ENCODE measurements around the gene DCAF5. TPM values are rescaled to one million over a fixed set of nuclear protein-coding genes. Genes with fewer than 3 reads are reported as not detected.

The DCAF5 gene
- total RNA-seq, 4 donors from 2014 or later, result 31.8 to 60.0 (median 38.5) TPM

- peak in 1 of 2 donors; percentile 26 for DNase-seq (ENCODE audit: low spot score in 2 of 2)
- intact Hi-C loops (cut with DNase I; ENCODE audit: low total_unique reads), result no loop called here
- TF ChIP-seq CTCF (IDR thresholded peaks at IDR 0.05) (no peak), POLR2A (IDR thresholded peaks at IDR 0.05) (no peak)
- 82 to 84% methylated on average over 11 to 12 of the region's 12 CpGs for WGBS, 2 donors
- no peak overlapping the region for H3K4me3 ChIP-seq (ENCODE audit: low read depth, poor library complexity, severe bottlenecking)
These were observed 138.8 kb downstream of the DCAF5 start for GRCh38 chr14:69013943-69014782.

DNA sequence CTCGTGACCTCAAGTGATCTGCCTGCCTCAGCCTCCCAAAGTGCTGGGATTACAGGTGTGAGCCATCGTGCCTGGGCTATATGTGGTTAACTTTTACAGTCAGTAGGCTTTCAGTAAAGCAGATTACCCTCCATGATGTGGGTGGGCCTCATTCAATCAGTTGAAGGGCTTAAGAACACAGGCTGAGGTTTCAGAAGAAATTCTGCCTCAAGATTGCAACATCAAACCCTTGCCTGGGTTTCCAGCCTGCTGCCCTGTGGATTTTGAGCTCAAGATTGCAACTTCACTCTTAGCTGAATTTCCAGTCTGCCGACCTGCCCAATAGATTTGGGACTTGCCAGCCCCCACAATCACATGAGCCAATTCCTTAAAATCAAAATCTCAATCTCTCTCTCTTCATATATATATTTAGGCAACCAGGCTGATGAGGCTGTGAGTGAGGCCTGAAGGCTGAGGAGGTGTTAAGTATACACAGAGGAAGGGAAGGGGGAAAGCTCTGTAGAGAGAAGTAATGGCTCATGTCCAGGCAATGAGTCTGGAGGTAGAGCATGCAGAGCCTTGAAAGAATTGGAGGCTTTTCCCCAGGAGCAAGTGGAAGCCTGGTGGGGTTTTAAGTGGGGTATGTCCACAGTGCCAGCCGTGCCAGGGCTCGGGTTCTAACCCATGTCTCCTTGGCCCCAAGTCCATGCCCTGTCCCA, 140.5 kb downstream of the DCAF5 start:
- WGBS, 2 donors, result 90 to 93% methylated on average over 5 of the region's 5 CpGs
- intact Hi-C loops (cut with DNase I; ENCODE audit: low total_unique reads), result no loop called here
- no peak overlapping the region for H3K4me3 ChIP-seq (ENCODE audit: low read depth, poor library complexity, severe bottlenecking)
- TF ChIP-seq POLR2A (IDR thresholded peaks at IDR 0.05) (no peak), CTCF (IDR thresholded peaks at IDR 0.05) (no peak)
- no peak for DNase-seq (ENCODE audit: low spot score in 2 of 2)

GRCh38 chr14:69010648-69011047, 142.3 kb downstream of the DCAF5 start:
- WGBS, 2 donors, result 81 to 84% methylated on average over 1 of the region's 1 CpG
- no peak overlapping the region for H3K4me3 ChIP-seq (ENCODE audit: low read depth, poor library complexity, severe bottlenecking)
- intact Hi-C loops (cut with DNase I; ENCODE audit: low total_unique reads), result no loop called here
- TF ChIP-seq CTCF (IDR thresholded peaks at IDR 0.05), result no peak
- no peak for TF ChIP-seq POLR2A (IDR thresholded peaks at IDR 0.05)
- DNase-seq (ENCODE audit: low spot score in 2 of 2), result no peak

DNA sequence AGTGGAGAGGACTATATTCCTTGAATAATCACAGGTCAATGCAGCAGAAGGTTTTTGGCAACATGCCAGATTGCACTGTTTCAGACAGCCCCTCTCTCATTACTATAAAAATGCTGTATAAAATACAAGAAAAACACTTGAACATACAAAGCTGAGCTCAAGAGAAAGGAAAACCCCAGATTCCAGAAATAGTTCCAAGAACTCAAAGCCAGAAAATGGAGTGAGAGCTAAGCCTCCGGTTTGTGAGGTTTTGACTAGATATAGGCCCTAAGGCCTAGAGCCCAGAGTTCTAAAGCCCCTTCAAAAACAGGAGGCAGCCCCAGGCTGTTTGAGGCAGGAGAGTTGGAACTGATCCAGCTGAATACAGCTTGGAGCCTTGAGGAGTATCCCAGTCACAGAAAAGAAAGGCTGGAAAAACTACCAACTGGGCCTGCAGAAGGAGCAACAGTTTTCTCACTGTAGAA, 144.5 kb downstream of the DCAF5 start:
- intact Hi-C loops (cut with DNase I; ENCODE audit: low total_unique reads), result no loop called here
- TF ChIP-seq CTCF (IDR thresholded peaks at IDR 0.05) (no peak), POLR2A (IDR thresholded peaks at IDR 0.05) (no peak)
- 54 to 68% methylated on average over 1 of the region's 1 CpG for WGBS, 2 donors
- no peak overlapping the region for H3K4me3 ChIP-seq (ENCODE audit: low read depth, poor library complexity, severe bottlenecking)
- no peak for DNase-seq (ENCODE audit: low spot score in 2 of 2)

- DNase-seq (ENCODE audit: low spot score in 2 of 2), result no peak
These were observed 146.6 kb downstream of the DCAF5 start for GRCh38 chr14:69006346-69006745.

GRCh38 chr14:69005432-69006148, 147.3 kb downstream of the DCAF5 start:
- 36 to 38% methylated on average over 11 of the region's 11 CpGs for WGBS, 2 donors
- peak; percentile 56 to 92 for DNase-seq (ENCODE audit: low spot score in 2 of 2)
- intact Hi-C loops (cut with DNase I; ENCODE audit: low total_unique reads), result no loop called here
- H3K4me3 ChIP-seq (ENCODE audit: low read depth, poor library complexity, severe bottlenecking), result no peak overlapping the region
- TF ChIP-seq POLR2A (IDR thresholded peaks at IDR 0.05) (no peak), CTCF (IDR thresholded peaks at IDR 0.05) (no peak)

More at GRCh38 chr14:69006346-69006745, 146.6 kb downstream of the DCAF5 start:
- intact Hi-C loops (cut with DNase I; ENCODE audit: low total_unique reads), result no loop called here
- H3K4me3 ChIP-seq (ENCODE audit: low read depth, poor library complexity, severe bottlenecking), result no peak overlapping the region
- 93 to 95% methylated on average over 5 of the region's 5 CpGs for WGBS, 2 donors
- no peak for TF ChIP-seq POLR2A (IDR thresholded peaks at IDR 0.05)
